LNCaP clone FGC (cell line): ENCODE data around the gene SATB1.

Experiments
- DNase-seq: peaks from one replicate; pipeline ENCODE4 v3.0.0-alpha.2; 2011; ENCODE audit warnings: low read depth
- H3K4me3 ChIP-seq: 2 replicates; pipeline ENCODE4 v1.5.1; 2011; ENCODE audit warnings: mild to moderate bottlenecking, low read depth, low read length, control low read depth
- CTCF ChIP-seq: IDR thresholded peaks from 2 replicates; pipeline ENCODE4 v1.5.1; 2012; ENCODE audit warnings: mild to moderate bottlenecking; ENCODE audit not compliant: control insufficient read depth, insufficient read depth; ENCODE audit errors: extremely low read depth

The SATB1 gene

DNA sequence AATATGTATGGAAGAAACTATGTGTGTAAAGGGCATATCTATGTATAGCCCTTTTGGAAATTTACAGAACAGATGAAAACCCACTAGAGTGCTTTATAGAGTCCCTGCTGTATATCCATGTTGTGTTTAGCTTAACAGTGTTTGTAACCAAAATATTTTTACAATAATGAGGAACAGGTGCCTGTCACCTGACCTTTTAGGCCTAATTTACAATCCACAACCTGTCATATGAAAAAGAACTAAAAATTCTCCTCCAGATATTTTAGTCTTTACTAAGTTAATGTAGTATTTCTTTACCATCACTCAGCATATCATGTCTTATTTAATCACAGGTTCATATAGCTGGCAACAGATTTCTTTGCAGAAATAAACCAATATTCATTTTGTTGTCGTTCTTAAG, 16.4 kb upstream of the SATB1 start:
- H3K4me3 ChIP-seq: no peak overlapping the region
- TF ChIP-seq CTCF: no peak
- no peak for DNase-seq

GRCh38 chr3:18440066-18440722, 15.1 kb upstream of the SATB1 start:
- no peak overlapping the region for H3K4me3 ChIP-seq
- TF ChIP-seq CTCF: no peak
- DNase-seq: no peak

GRCh38 chr3:18439281-18439680, 14.1 kb upstream of the SATB1 start:
- DNase-seq: no peak
- TF ChIP-seq CTCF: no peak
- no peak overlapping the region for H3K4me3 ChIP-seq

DNA sequence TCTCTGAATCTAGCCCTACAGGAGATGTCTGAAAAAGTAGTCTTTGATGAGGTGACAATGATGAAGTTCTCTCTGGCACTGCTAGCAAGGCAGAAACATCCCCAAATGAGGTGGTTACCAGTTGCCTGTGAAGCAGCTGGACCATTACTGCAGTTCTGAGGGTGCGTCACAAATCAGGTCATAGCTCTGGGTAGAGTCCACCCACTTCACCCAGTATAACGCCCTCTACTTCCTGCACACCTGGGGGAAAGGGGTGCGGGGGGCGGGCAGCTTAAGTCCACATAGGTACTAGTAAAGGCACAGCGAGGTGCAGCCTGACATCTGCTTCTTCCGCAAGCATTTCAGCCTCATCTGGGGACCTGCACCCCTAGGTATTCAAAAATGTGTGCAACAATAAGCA, 13.4 kb upstream of the SATB1 start:
- no peak overlapping the region for H3K4me3 ChIP-seq
- no peak for DNase-seq
- no peak for TF ChIP-seq CTCF

DNA sequence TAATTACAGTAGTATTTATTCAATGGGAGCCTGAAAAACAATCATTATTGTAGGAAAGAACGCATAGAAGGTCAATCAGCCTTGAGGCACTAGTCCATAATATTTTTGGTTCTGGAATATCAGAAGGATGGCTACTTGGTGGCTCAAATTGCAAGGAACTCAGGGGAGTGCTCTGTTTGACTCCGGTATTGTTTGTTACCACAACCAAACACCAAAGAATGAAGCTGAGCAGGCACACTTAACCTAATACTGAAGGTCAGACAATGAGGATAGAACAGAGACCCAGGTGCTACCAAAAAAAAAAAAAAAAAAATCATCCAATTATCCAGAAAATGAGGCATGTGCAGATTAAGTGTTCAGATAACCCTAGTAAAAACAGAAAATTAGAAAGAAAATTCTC, 11.1 kb upstream of the SATB1 start:
- no peak overlapping the region for H3K4me3 ChIP-seq
- no peak for DNase-seq
- no peak for TF ChIP-seq CTCF

GRCh38 chr3:18434711-18435110, 9.6 kb upstream of the SATB1 start:
- H3K4me3 ChIP-seq: no peak overlapping the region
- DNase-seq: no peak
- no peak for TF ChIP-seq CTCF

GRCh38 chr3:18432752-18433151, 7.6 kb upstream of the SATB1 start:
- no peak overlapping the region for H3K4me3 ChIP-seq
- no peak for TF ChIP-seq CTCF
- no peak for DNase-seq
